Loucy (cell line): ENCODE data around the gene IFITM10.

ENCODE experiments used
- EZH2phosphoT487 ChIP-seq: fragments of 200-600 bp; IDR thresholded peaks from 2 replicates; pipeline ENCODE4 v1.6.1; 2018; ENCODE audit warnings: antibody characterized with exemption, mild to moderate bottlenecking, moderate library complexity, borderline replicate concordance
- TF ChIP-seq, protein P1 (sequence below): fragments of 200-600 bp; sonication (generic); conservative IDR thresholded peaks from 2 replicates; pipeline ENCODE4 v1.5.1; 2014; ENCODE audit warnings: mild to moderate bottlenecking, antibody characterized with exemption, low read length

DNA sequence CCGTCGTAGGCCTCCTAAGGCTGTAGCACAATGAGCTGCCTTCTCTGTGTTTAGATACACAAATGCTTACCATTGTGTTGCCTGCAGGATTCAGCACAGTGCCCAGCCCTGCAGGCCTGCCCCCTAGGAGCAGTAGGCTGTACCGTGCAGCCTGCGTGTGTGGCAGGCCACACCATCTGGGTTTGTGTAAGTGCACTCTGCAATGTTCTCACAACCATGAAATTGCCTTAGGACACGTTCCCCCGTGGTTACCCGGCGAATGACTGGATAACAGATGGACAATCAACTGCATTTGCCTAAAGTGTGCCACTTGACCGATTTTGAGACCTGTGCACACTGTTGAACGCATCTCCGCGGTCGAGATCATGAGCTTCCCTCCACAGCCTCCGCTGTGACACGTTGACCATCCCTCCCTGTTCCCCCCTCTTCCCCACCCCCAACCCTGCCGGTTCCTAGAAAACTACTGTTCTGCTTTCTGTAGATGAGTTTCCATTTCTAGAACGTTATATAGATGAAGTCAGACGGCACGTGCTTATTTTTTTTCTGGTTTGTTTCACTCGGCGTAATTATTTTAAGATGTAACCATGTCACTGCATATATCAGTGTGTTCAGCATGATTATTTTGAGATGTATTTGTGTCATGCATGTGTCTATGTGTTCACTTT, 35.5 kb upstream of the IFITM10 start:
- TF ChIP-seq, protein P1, sequence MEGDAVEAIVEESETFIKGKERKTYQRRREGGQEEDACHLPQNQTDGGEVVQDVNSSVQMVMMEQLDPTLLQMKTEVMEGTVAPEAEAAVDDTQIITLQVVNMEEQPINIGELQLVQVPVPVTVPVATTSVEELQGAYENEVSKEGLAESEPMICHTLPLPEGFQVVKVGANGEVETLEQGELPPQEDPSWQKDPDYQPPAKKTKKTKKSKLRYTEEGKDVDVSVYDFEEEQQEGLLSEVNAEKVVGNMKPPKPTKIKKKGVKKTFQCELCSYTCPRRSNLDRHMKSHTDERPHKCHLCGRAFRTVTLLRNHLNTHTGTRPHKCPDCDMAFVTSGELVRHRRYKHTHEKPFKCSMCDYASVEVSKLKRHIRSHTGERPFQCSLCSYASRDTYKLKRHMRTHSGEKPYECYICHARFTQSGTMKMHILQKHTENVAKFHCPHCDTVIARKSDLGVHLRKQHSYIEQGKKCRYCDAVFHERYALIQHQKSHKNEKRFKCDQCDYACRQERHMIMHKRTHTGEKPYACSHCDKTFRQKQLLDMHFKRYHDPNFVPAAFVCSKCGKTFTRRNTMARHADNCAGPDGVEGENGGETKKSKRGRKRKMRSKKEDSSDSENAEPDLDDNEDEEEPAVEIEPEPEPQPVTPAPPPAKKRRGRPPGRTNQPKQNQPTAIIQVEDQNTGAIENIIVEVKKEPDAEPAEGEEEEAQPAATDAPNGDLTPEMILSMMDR = no peak
- TF ChIP-seq EZH2phosphoT487 = no peak
